IPS DF 6.9 (cell line): ENCODE data around the gene SGO2.
A peak's percentile ranks its signal among the peaks of the same experiment; 100 is the strongest.

Experiments
- DNase-seq: peaks from one replicate; pipeline ENCODE4 v3.0.0-alpha.2; 2013; ENCODE audit warnings: low read depth, low spot score
- H3K27ac ChIP-seq: one replicate; pipeline ENCODE4 v1.5.1; 2013; ENCODE audit warnings: low read length, control low read depth
- H3K27me3 ChIP-seq: 2 replicates; pipeline ENCODE4 v1.6.1; 2013; ENCODE audit warnings: mild to moderate bottlenecking, low read length; ENCODE audit not compliant: control insufficient read depth, insufficient read depth
- H3K36me3 ChIP-seq: 2 replicates; pipeline ENCODE4 v1.6.1; 2013; ENCODE audit warnings: low read length; ENCODE audit not compliant: control insufficient read depth, insufficient read depth
- H3K4me1 ChIP-seq: 2 replicates; pipeline ENCODE4 v1.6.1; 2013; ENCODE audit warnings: low read length; ENCODE audit not compliant: control insufficient read depth, insufficient read depth
- H3K4me3 ChIP-seq: 2 replicates; pipeline ENCODE4 v1.5.1; 2013; ENCODE audit warnings: mild to moderate bottlenecking, low read length
- H3K9me3 ChIP-seq: 2 replicates; pipeline ENCODE4 v1.6.1; 2013; ENCODE audit warnings: low read length, inconsistent platforms; ENCODE audit not compliant: control insufficient read depth, insufficient read depth
- WGBS: extraction: QIAGEN DNeasy Blood & Tissue Kit; methylation state at CpG from one replicate; pipeline ENCODE4 v1.1.7; 2013; ENCODE audit warnings: mixed read lengths, missing lambda C conversion rate; ENCODE audit not compliant: insufficient read length, insufficient coverage; 5-methylcytosine and 5-hydroxymethylcytosine counted together

The SGO2 gene, protein sequence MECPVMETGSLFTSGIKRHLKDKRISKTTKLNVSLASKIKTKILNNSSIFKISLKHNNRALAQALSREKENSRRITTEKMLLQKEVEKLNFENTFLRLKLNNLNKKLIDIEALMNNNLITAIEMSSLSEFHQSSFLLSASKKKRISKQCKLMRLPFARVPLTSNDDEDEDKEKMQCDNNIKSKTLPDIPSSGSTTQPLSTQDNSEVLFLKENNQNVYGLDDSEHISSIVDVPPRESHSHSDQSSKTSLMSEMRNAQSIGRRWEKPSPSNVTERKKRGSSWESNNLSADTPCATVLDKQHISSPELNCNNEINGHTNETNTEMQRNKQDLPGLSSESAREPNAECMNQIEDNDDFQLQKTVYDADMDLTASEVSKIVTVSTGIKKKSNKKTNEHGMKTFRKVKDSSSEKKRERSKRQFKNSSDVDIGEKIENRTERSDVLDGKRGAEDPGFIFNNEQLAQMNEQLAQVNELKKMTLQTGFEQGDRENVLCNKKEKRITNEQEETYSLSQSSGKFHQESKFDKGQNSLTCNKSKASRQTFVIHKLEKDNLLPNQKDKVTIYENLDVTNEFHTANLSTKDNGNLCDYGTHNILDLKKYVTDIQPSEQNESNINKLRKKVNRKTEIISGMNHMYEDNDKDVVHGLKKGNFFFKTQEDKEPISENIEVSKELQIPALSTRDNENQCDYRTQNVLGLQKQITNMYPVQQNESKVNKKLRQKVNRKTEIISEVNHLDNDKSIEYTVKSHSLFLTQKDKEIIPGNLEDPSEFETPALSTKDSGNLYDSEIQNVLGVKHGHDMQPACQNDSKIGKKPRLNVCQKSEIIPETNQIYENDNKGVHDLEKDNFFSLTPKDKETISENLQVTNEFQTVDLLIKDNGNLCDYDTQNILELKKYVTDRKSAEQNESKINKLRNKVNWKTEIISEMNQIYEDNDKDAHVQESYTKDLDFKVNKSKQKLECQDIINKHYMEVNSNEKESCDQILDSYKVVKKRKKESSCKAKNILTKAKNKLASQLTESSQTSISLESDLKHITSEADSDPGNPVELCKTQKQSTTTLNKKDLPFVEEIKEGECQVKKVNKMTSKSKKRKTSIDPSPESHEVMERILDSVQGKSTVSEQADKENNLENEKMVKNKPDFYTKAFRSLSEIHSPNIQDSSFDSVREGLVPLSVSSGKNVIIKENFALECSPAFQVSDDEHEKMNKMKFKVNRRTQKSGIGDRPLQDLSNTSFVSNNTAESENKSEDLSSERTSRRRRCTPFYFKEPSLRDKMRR

GRCh38 chr2:200525882-200526651 lies at the start of gene SGO2:
SGO2 (plus strand) TSS chr2:200526207; CDS start chr2:200532976, 6,769 bp downstream.
- DNase-seq, result peak; percentile 87
- H3K36me3 ChIP-seq, result no peaks in the 10 kb centered on the region
- no peaks in the 10 kb centered on the region for H3K4me1 ChIP-seq
- no peak within 1 kb of the TSS for H3K27ac ChIP-seq
- H3K27me3 ChIP-seq, result no peaks in the 10 kb centered on the region
- no peaks in the 10 kb centered on the region for H3K9me3 ChIP-seq
- peak within 1 kb of the TSS; percentile 89 for H3K4me3 ChIP-seq
- no CpG with 5 or more reads among the region's 56 CpGs for WGBS

- Histone ChIP-seq H3K4me1 (no peaks in the 10 kb centered on the region), H3K27me3 (no peaks in the 10 kb centered on the region), H3K36me3 (peaks cover 24% of the 10 kb centered on the region), H3K9me3 (no peaks in the 10 kb centered on the region), H3K4me3 (no peak overlapping the region), H3K27ac (no peak overlapping the region)
- no CpG with 5 or more reads among the region's 8 CpGs for WGBS
- no peak for DNase-seq
Measured at GRCh38 chr2:200476836-200477235, 49.2 kb upstream of the SGO2 start.

DNA sequence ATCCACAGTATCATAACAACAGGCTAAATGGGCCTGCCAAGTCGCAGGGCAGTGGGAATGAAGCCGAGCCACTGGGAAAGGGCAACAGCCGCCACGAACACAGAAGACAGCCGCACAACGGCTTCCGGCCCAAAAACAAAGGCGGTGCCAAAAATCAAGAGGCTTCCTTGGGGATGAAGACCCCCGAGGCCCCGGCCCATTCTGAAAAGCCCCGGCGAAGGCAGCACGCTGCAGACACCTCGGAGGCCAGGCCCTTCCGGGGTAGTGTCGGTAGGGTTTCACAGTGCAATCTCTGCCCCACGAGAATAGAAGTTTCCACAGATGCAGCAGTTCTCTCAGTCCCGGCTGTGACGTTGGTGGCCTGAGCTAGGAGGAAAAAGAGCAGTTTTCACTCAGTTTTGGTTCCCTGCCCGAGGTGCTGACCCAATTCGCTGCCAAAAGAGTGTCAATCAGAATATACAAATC lies 48.3 kb upstream of the SGO2 start:
- Histone ChIP-seq H3K27me3 (no peaks in the 10 kb centered on the region), H3K36me3 (peaks cover 19% of the 10 kb centered on the region)

DNA sequence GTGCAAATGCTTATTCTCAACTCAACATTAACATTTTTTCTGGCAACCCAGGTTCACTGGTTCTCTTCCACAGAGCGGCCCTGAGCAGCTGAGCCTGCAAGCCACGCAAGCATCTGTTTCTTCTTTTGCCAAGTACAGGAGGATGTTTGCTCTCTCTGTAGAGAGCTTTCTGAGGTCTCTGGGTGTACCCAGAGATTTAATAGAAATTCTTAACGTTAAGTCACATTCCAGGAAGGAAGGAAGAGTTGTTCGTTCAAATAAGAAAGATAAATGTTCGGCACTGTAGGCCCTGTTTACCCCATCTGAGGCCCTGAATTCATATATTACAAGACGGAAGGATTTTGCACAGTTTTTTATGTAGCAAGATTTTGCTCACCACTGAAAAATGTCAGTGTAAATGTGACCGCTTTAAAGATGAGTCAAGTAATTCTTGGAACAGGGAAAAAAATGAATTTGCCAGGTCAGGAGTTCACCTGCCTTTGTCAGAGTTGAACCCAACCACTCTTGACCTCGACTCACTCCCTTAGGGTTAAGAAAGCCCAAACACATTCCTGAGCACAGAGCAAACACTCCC lies 46.2 kb upstream of the SGO2 start:
- no CpG with 5 or more reads among the region's 8 CpGs for WGBS
- H3K4me3 ChIP-seq, result no peak overlapping the region
- no peaks in the 10 kb centered on the region for H3K27me3 ChIP-seq
- H3K27ac ChIP-seq, result no peak overlapping the region
- no peaks in the 10 kb centered on the region for H3K4me1 ChIP-seq
- peaks cover 12% of the 10 kb centered on the region; the same call in 1 of the 2 replicates for H3K36me3 ChIP-seq
- no peak for DNase-seq
- H3K9me3 ChIP-seq, result no peaks in the 10 kb centered on the region

More for the DNA sequence above, 48.3 kb upstream of the SGO2 start:
- no peak for DNase-seq
- H3K27ac ChIP-seq, result no peak overlapping the region
- H3K4me1 ChIP-seq, result no peaks in the 10 kb centered on the region
- no peak overlapping the region for H3K4me3 ChIP-seq
- no peaks in the 10 kb centered on the region for H3K9me3 ChIP-seq
- WGBS, result no CpG with 5 or more reads among the region's 21 CpGs

GRCh38 chr2:200482194-200482593 lies 43.8 kb upstream of the SGO2 start:
- Histone ChIP-seq H3K4me1 (no peaks in the 10 kb centered on the region), H3K9me3 (no peaks in the 10 kb centered on the region), H3K27ac (no peak overlapping the region), H3K4me3 (no peak overlapping the region), H3K36me3 (peaks cover 6% of the 10 kb centered on the region; the same call in 1 of the 2 replicates), H3K27me3 (no peaks in the 10 kb centered on the region)
- no peak for DNase-seq

DNA sequence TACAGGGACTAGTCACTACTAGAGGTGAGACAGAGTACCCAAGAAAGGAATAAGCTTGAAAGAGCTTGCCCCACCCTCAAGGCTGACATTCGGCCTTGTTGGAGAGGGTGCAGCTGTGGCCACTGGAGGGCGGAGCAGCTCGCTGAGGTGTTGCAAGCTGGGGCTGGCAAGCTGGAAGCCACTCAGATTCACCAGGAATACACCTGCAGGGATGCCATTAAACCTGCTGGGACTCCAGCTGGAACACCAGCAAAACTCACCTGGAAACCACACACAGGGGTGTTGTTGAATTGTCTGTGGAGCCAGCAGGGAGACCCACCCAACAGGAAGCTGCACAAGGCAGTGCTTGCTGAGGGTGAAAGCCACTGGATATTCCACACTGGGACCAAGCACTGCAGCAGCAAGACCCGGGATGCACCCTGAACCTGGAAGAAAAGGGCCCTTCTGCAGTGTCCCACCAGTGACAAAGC lies 42.2 kb upstream of the SGO2 start:
- Histone ChIP-seq H3K27ac (no peak overlapping the region), H3K9me3 (no peaks in the 10 kb centered on the region)
- DNase-seq, result peak; percentile 52

GRCh38 chr2:200484934-200485333 lies 41.1 kb upstream of the SGO2 start:
- no peak for DNase-seq
- no peaks in the 10 kb centered on the region for H3K4me1 ChIP-seq
- no peak overlapping the region for H3K27ac ChIP-seq
- no peaks in the 10 kb centered on the region for H3K27me3 ChIP-seq
- H3K4me3 ChIP-seq, result no peak overlapping the region
- H3K9me3 ChIP-seq, result no peaks in the 10 kb centered on the region
- no peaks in the 10 kb centered on the region for H3K36me3 ChIP-seq
- no CpG with 5 or more reads among the region's 3 CpGs for WGBS

More for the DNA sequence above, 42.2 kb upstream of the SGO2 start:
- Histone ChIP-seq H3K36me3 (0 out of 2 replicates have a peak, but pooled peaks cover 2% of the 10 kb centered on the region), H3K4me3 (no peak overlapping the region), H3K27me3 (no peaks in the 10 kb centered on the region), H3K4me1 (no peaks in the 10 kb centered on the region)
- WGBS, result no CpG with 5 or more reads among the region's 4 CpGs

- no peaks in the 10 kb centered on the region for H3K9me3 ChIP-seq
- DNase-seq, result no peak
- WGBS, result no CpG with 5 or more reads among the region's 2 CpGs
- H3K27me3 ChIP-seq, result no peaks in the 10 kb centered on the region
- H3K4me1 ChIP-seq, result no peaks in the 10 kb centered on the region
- H3K4me3 ChIP-seq, result no peak overlapping the region
- H3K36me3 ChIP-seq, result no peaks in the 10 kb centered on the region
- no peak overlapping the region for H3K27ac ChIP-seq
Measured at GRCh38 chr2:200486529-200486928, 39.5 kb upstream of the SGO2 start.

GRCh38 chr2:200488169-200488568 lies 37.8 kb upstream of the SGO2 start:
- DNase-seq, result no peak
- no CpG with 5 or more reads among the region's 4 CpGs for WGBS
- Histone ChIP-seq H3K27me3 (no peaks in the 10 kb centered on the region), H3K4me1 (no peaks in the 10 kb centered on the region), H3K4me3 (no peak overlapping the region), H3K9me3 (no peaks in the 10 kb centered on the region), H3K36me3 (no peaks in the 10 kb centered on the region), H3K27ac (no peak overlapping the region)
